NCI-H2107 treated with DMSO at 0.1 percent for 48 hours (cell line): ENCODE data around the gene STARD10.

Experiments used
- DNase-seq: peaks from one replicate; lab custom pipeline; 2025; ENCODE audit not compliant: unreplicated experiment; lab: John Stamatoyannopoulos, UW

STARD10 gene

GRCh38 chr11:72709478-72710238 lies 84.2 kb downstream of the STARD10 start:
- no peak for DNase-seq

GRCh38 chr11:72707032-72707431 lies 86.8 kb downstream of the STARD10 start:
- no peak for DNase-seq

GRCh38 chr11:72706579-72706978 lies 87.3 kb downstream of the STARD10 start:
- no peak for DNase-seq

GRCh38 chr11:72705442-72706365 lies 88.1 kb downstream of the STARD10 start:
- no peak for DNase-seq

GRCh38 chr11:72704783-72705265 lies 89.0 kb downstream of the STARD10 start:
- no peak for DNase-seq
